Esophagus squamous epithelium (tissue), 5 donors: ENCODE measurements around the gene TPO. TPM values are rescaled to one million over a fixed set of nuclear protein-coding genes. Genes with fewer than 3 reads are reported as not detected.

ENCODE experiments used
- DNase-seq: peaks from one replicate; lab custom pipeline; 2025; lab: John Stamatoyannopoulos, UW
- H3K27ac ChIP-seq, 4 donors: fragments of 200-600 bp; sonication (generic); one replicate each; pipeline ENCODE4 v1.5.1; 2016 to 2019; ENCODE audit warnings: mild to moderate bottlenecking in 1 of 4
- H3K27me3 ChIP-seq, 4 donors: fragments of 200-600 bp; sonication (generic); 1 replicate in 3 of 4; 2 replicates in 1 of 4; pipeline versions ENCODE4 v1.5.1 to v1.6.0; 2017 to 2021; ENCODE audit warnings: antibody characterized with exemption in 1 of 4
- H3K36me3 ChIP-seq, 3 donors: fragments of 200-600 bp; sonication (generic); one replicate each; pipeline ENCODE4 v1.5.1; 2016 to 2019
- H3K4me1 ChIP-seq, 3 donors: fragments of 200-600 bp; sonication (generic); one replicate each; pipeline ENCODE4 v1.5.1; 2017 to 2019
- H3K4me3 ChIP-seq, 4 donors: fragments of 200-600 bp; sonication (generic); 1 replicate in 3 of 4; 2 replicates in 1 of 4; pipeline ENCODE4 v1.5.1; 2016 to 2019; ENCODE audit warnings: mild to moderate bottlenecking in 2 of 4, moderate library complexity in 1 of 4
- H3K9me3 ChIP-seq, 3 donors: fragments of 200-600 bp; sonication (generic); one replicate each; pipeline ENCODE4 v1.5.1; 2016 to 2019
- CTCF ChIP-seq, 6 experiments: fragments of 450-650 bp in 4 of 6; fragments of 200-600 bp in 2 of 6; sonication (generic) in 2 of 6; IDR thresholded peaks; one replicate each; pipeline ENCODE4 v1.5.1; 2016 to 2019; ENCODE audit warnings: antibody characterized with exemption in 6 of 6, mild to moderate bottlenecking in 4 of 6, moderate library complexity in 4 of 6
- POLR2A ChIP-seq, 4 donors: fragments of 450-650 bp; IDR thresholded peaks; one replicate each; pipeline ENCODE4 v1.6.1; 2017; ENCODE audit warnings: antibody characterized with exemption in 4 of 4, mild to moderate bottlenecking in 4 of 4, moderate library complexity in 3 of 4
- WGBS, 2 donors: methylation state at CpG; one replicate each; pipeline ENCODE4 v1.1.5; 2018; 5-methylcytosine and 5-hydroxymethylcytosine counted together
- intact Hi-C: fragments of 100-400 bp; cut with DNase I; formaldehyde crosslinking; loops from one replicate; pipeline ENCODE4 v1.15.0; 2022
- total RNA-seq, 4 donors: library from RNA; depleted of rRNA; stranded (reverse); fragments of >200 nt; gene quantifications; one replicate each; pipeline ENCODE4 v1.1.0, GENCODE V29; 2016
- donor health status: DM: yes; HTN: yes; CAD: no.

Gene TPO
- total RNA-seq, 4 donors from 2014 or later = 0.31 to 4.6 (median 2.7) TPM

GRCh38 chr2:1541819-1542475, 128.7 kb downstream of the TPO start:
- peaks cover 0 to 13% (median 0%) of the 10 kb centered on the region in 4 donors for H3K27me3 ChIP-seq
- DNase-seq = no peak
- no peak overlapping the region for H3K27ac ChIP-seq
- 68 to 78% methylated on average over 11 to 14 of the region's 16 CpGs for WGBS, 2 donors
- H3K4me3 ChIP-seq = no peak overlapping the region
- H3K4me1 ChIP-seq = peaks cover 0 to 10% (median 0%) of the 10 kb centered on the region in 3 donors
- TF ChIP-seq CTCF (IDR thresholded peaks at IDR 0.05) = no peak
- TF ChIP-seq POLR2A (IDR thresholded peaks at IDR 0.05) = no peak
- no peaks in the 10 kb centered on the region for H3K9me3 ChIP-seq
- intact Hi-C loops = loop anchor here (10.0 kb wide), 2 partner anchors 677 to 827 kb away; no protein-coding TSS in a partner anchor
- H3K36me3 ChIP-seq = no peaks in the 10 kb centered on the region

GRCh38 chr2:1542971-1543370, 129.7 kb downstream of the TPO start:
- Histone ChIP-seq H3K4me3 (no peak overlapping the region), H3K27ac (no peak overlapping the region), H3K27me3 (peaks cover 0 to 17% (median 0%) of the 10 kb centered on the region in 4 donors), H3K36me3 (no peaks in the 10 kb centered on the region), H3K4me1 (peaks cover 0 to 10% (median 0%) of the 10 kb centered on the region in 3 donors), H3K9me3 (no peaks in the 10 kb centered on the region)
- no peak for TF ChIP-seq CTCF (IDR thresholded peaks at IDR 0.05)
- TF ChIP-seq POLR2A (IDR thresholded peaks at IDR 0.05) = no peak
- intact Hi-C loops = loop anchor here (10.0 kb wide), 2 partner anchors 678 to 828 kb away; no protein-coding TSS in a partner anchor
- no peak for DNase-seq
- 79 to 81% methylated on average over 8 to 11 of the region's 11 CpGs for WGBS, 2 donors

GRCh38 chr2:1543776-1544477, 130.7 kb downstream of the TPO start:
- peaks cover 0 to 10% (median 0%) of the 10 kb centered on the region in 3 donors for H3K4me1 ChIP-seq
- H3K36me3 ChIP-seq = no peaks in the 10 kb centered on the region
- H3K9me3 ChIP-seq = no peaks in the 10 kb centered on the region
- 89 to 92% methylated on average over 7 to 12 of the region's 14 CpGs for WGBS, 2 donors
- intact Hi-C loops = loop anchor here (10.0 kb wide), 2 partner anchors 679 to 829 kb away; no protein-coding TSS in a partner anchor
- TF ChIP-seq POLR2A (IDR thresholded peaks at IDR 0.05) = no peak
- no peak for TF ChIP-seq CTCF (IDR thresholded peaks at IDR 0.05)
- H3K27ac ChIP-seq = no peak overlapping the region
- H3K4me3 ChIP-seq = no peak overlapping the region
- peaks cover 0 to 17% (median 0%) of the 10 kb centered on the region in 4 donors for H3K27me3 ChIP-seq
- DNase-seq = no peak

GRCh38 chr2:1544478-1545069, 131.3 kb downstream of the TPO start:
- H3K36me3 ChIP-seq = no peaks in the 10 kb centered on the region
- TF ChIP-seq POLR2A (IDR thresholded peaks at IDR 0.05) (no peak), CTCF (IDR thresholded peaks at IDR 0.05) (no peak)
- WGBS, 2 donors = 65 to 66% methylated on average over 3 to 4 of the region's 4 CpGs
- H3K4me1 ChIP-seq = peaks cover 0 to 10% (median 0%) of the 10 kb centered on the region in 3 donors
- DNase-seq = no peak
- H3K4me3 ChIP-seq = no peak overlapping the region
- intact Hi-C loops = loop anchor here (10.0 kb wide), 2 partner anchors 680 to 830 kb away; no protein-coding TSS in a partner anchor
- peaks cover 0 to 13% (median 0%) of the 10 kb centered on the region in 4 donors for H3K27me3 ChIP-seq
- no peak overlapping the region for H3K27ac ChIP-seq
- no peaks in the 10 kb centered on the region for H3K9me3 ChIP-seq
